Stimulated activated CD4-positive, alpha-beta T cell treated with anti-CD3 and anti-CD28 coated beads, Interleukin-1b, Interleukin-23, amount 100 ng/mL, for 4 hours (primary cell): ENCODE data around the gene GARRE1.
"Not testable (repeated sequence)": the region's sequence is repeated elsewhere in the genome, so short reads cannot be mapped to it uniquely, and the experiment has no call there.

Experiments used
- DNase-seq, 2 donors: peaks; one replicate each; pipeline ENCODE4 v3.0.0-alpha.2; 2020; ENCODE audit warnings: low read depth in 2 of 2

The GARRE1 gene

GRCh38 chr19:34232566-34233481 is 21.5 kb upstream of the GARRE1 start:
- DNase-seq, result no peak

GRCh38 chr19:34235425-34235940 is 18.9 kb upstream of the GARRE1 start:
- DNase-seq, result no peak

- DNase-seq, result no peak
Measured at GRCh38 chr19:34236035-34236987, 18.0 kb upstream of the GARRE1 start.

DNA sequence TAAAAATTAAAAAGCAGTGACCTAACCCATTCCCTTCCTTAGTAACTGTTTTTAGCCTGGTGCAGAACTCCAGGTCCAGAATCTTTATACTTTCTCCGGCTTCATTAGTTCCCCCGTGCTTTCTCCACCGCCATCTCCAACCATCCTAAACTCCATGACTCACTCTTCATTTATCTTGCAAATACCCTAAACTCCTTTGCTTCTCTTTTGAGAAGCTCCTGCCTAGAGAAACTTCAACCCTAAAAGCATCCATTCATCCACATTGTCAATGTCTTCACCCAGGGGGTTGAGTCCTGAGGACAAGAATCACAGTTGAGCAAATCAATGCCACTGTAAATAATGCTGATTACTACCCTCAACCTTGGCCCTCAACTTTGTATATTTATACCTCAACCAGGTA is 17.1 kb upstream of the GARRE1 start:
- DNase-seq, result no peak

DNA sequence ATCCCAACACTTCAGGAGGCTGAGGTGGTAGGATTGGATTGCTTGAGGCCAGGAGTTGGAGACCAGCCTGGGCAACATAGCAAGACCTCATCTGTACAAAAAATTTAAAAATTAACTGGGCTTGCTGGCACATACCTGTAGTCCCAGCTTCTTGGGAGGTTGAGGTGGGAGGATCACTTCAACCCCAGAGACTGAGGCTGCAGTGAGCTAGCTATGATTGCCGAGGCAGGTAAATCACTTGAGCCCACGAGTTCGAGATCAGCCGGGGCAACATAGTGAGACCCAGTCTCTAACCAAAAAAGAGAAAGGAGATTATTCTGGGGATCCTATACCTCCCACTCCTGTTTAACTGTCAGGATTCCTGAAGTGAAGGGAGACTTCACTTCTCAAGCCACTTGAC is 16.4 kb upstream of the GARRE1 start:
- no peak for DNase-seq

- DNase-seq, result no peak
Measured at GRCh38 chr19:34241513-34242337, 12.6 kb upstream of the GARRE1 start.

DNA sequence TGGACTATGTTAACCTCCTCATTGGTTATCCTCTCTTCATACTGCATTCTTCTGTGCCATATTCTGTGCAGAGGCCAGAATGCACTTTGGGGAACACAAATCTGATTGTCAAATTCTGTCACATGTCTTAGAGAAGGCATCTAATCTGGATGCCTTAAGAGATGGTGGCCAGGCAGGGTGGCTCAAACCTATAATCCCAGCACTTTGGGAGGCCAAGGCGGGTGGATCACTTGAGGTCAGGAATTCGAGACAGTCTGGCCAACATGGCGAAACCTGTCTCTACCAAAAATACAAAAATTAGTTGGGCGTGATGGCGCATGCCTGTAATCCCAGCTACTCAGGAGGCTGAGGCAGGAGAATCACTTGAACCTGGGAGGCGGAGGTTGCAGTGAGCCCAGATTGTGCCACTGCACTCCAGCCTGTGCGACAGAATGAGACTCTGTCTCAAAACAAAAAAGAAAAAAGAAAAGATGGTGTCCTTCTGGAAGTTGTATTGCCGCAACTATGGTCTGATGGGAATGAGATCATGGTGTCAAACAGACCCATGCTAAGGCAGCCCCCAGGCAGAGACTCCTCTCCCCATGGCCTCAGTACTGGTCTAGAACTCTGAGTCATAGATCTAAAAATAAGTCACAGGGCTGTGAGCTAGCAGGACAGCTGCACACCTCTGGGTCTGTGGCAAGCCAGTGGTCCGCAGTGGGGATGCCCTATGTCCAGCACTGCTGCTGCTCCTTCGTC is 11.0 kb upstream of the GARRE1 start:
- DNase-seq, result not testable (repeated sequence)

- no peak for DNase-seq
Measured at GRCh38 chr19:34243876-34244578, 10.3 kb upstream of the GARRE1 start.

DNA sequence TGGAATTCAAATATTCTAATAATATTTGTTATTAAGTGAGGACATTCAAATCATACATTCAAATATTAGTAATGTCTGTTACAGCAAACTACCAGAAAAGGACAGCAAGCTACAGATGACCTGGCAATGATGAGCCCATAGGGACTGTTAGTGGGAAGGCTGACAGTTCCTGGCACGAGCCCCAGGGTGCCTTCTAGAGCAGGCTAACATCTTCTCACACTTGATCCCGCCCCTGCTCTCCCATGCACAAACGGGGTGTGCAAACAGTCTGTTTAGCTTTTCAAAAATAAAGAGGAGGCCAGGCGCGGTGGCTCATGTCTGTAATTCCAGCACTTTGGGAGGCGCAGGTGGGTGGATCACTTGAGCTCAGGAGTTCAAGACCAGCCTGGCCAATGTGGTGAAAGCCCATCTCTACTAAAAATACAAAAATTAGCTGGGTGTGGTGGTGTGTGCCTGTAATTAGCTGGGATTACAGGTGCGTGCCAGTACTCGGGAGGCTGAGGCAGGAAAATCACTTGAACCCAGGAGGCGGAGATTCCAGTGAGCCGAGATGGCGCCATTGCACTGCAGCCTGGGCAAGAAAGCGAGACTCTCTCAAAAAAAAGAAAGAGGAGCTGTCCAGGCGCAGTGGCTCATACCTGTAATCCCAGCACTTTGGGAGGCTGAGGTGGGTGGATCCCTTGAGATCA is 9.6 kb upstream of the GARRE1 start:
- DNase-seq, result no peak

DNA sequence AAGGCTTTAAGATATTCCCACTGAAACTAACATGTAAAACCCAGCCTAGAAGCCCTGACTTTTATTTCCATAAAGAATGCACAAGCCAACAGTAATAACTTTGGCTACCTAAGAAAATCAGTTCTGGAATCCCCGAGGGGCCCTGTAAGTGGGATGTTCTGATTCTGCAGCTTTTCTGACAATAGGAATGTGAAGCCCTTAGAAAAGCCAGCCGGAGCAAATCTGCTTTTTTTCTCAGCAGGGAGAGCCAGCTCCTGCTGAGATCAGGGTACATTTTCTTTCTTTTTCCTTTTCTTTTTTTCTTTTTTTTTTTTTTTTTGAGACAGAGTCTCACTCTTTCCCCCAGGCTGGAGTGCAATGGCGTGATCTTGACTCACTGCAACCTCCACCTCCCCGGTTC is 8.0 kb upstream of the GARRE1 start:
- DNase-seq, result no peak

DNA sequence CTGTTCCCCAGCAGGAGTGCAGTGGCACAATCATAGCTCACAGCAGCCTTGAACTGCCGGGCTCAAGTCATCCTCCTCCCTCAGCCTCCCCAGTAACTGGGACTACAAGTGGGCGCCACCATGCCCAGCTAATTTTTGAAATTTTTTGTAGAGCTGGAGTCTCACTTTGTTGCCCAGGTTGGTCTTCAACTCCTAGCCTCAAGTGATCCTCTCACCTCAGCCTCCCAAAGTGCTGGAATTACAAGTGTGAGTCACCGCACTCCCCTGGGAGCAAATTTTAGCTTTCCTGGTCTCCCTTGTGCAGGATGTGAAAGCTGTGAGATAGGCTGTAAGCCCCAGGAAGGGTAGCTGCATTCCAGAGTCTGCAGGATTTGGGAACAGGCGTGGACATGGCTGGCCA is 5.4 kb upstream of the GARRE1 start:
- DNase-seq, result no peak

DNA sequence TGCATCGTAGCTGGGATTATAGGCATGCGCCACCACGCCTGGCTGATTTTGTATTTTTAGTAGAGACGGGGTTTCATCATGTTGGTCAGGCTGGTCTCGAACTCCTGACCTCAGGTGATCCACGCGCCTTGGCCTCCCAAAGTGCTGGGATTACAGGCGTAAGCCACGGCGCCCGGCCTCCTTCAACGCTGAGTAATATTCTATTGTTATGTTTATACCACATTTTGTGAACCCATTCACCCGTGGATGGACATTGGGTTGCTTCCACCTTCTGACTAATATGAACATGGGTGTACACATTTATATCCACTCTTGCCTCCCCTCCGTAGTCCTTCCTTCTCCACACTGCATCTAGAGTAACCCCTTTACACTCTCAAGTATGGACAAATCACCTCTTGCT is 1.2 kb upstream of the GARRE1 start:
- not testable (repeated sequence) for DNase-seq

DNA sequence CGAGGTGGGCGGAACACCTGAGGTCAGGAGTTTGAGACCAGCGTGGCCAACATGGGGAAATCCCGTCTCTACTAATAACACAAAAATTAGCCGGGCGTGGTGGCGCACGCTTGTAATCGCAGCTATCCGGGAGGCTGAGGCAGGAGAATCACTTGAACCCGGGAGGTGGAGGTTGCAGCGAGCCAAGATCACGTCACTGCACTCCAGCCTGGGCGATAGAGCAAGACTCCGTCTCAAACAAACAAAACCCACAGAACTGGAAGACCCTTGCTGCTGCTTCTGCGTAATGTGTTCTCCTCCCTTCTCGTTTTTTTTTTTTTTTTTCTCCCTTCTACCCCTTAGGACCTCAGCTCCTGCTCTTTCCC is 691 bp upstream of the GARRE1 start:
- DNase-seq, result not testable (repeated sequence)

DNA sequence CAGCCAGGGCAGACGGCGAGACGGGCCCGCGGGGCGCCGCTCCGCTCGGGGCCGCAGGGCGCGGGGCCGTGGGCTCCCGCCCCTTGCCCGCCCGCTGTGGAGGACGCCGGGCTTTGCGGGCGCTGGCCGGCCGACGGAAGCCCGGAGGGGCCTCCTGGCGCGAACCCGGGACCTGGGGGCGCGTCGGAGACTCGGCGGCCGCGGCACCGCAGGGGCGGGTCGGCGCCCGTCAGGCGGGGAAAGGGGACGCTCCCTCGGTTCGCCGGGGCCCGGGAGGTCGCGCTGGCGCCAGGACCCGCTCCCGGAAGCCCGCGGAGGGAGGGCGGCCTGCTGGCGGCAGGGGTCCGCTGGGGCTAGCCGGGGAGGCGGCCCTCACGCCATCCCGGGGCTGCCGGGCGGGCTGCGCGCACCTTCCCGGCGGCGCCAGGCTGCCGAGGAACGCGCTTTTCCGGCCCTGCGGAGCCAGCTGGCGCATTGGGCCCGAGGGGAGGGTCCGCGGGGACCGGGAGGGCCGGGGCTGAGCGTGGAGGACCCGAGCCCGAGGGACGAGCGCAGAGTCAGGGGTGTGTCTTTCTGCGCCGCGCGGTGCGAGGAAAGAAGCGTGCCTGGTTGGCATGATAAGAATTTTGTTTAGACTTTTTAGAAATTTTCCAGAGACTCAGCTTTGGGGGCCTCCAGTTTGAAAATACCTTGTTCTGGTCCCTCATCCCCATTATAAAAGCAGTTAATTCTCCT is 511 bp downstream of the GARRE1 start:
- DNase-seq, result peak in 1 of 2 donors; percentile 34

- DNase-seq, result no peak
Measured at GRCh38 chr19:34255546-34255945, 1.2 kb downstream of the GARRE1 start.

DNA sequence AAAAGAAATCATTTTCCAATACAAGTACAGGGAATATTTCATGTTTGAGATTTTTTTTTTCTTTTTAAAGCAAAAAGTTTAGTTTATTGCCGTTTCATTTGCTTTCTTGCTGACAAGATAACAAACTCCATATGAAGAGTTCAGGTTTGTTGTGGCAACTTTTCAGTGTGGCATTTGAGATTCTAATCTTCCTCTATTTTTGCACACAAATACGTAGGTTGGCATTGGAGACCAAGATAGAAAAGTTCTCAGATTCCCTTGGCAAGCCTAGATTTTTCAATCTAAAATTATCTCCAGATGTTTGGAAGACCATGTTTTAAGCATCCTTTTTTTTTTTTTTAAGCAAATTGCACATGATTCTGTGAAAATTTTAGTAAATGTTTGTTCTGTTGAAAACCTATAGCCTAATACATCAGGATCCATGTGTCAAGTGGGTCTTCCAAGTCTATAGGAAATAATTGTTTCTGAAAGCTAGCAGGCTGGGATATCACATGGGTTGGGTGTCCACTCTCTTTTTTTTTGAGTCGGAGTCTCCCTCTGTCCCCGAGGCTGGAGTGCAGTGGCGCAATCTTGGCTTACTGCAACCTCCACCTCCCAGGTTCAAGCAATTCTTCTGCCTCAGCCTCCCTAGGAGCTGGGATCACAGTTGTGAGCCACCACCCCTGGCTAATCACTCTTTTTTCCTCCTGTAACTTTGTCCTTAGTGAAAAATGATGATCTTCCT is 2.6 kb downstream of the GARRE1 start:
- DNase-seq, result no peak

GRCh38 chr19:34257559-34257924 is 3.2 kb downstream of the GARRE1 start:
- DNase-seq, result no peak

- DNase-seq, result no peak
Measured at GRCh38 chr19:34259367-34260095, 5.2 kb downstream of the GARRE1 start.
